ENCODE data around the gene RPS17. TPM values are rescaled to one million over a fixed set of nuclear protein-coding genes. Genes with fewer than 3 reads are reported as not detected.
A peak's percentile ranks its signal among the peaks of the same experiment; 100 is the strongest.

The RPS17 gene
- 1,000 to 10,000 TPM; 1,918 to 2,023 TPM for total RNA-seq
- 2,836 TPM for polyA plus RNA-seq (2013, experiment 1 of 2)
- 2,786 TPM for polyA plus RNA-seq (2013, experiment 2 of 2)
- long read RNA-seq, experiment 1, transcript RPS17-210 (5 exons, 488 nt) = major isoform, 196 of 212 reads
- long read RNA-seq, experiment 1, partial matches to known transcripts = 9 of 212 reads
- long read RNA-seq, experiment 1, other reads (novel, unspliced or antisense) = 3 of 212 reads
- long read RNA-seq, experiment 2, transcript RPS17-210 (5 exons, 488 nt) = major isoform, 193 of 194 reads
- long read RNA-seq, experiment 2, partial matches to known transcripts = 0 of 194 reads
- long read RNA-seq, experiment 2, other reads (novel, unspliced or antisense) = 0 of 194 reads
- long read RNA-seq, experiment 3, transcript RPS17-210 (5 exons, 488 nt) = major isoform, 810 of 826 reads
- long read RNA-seq, experiment 3, transcript RPS17-206 (3 exons, 1,877 nt) = minor isoform, 5 of 826 reads
- long read RNA-seq, experiment 3, partial matches to known transcripts = 3 of 826 reads
- long read RNA-seq, experiment 3, other reads (novel, unspliced or antisense) = 1 of 826 reads
- long read RNA-seq, experiment 4, partial matches to known transcripts = 0 of 4 reads
- long read RNA-seq, experiment 4, other reads (novel, unspliced or antisense) = 1 of 4 reads

GRCh38 chr15:82540055-82540983 lies at the start of gene RPS17:
Gene RPS17 (minus strand): TSS chr15:82540457. CDS start chr15:82540428, 29 bp downstream.
- H3K27me3 ChIP-seq (ENCODE audit: control insufficient read depth, insufficient read depth, low read length, poor library complexity, severe bottlenecking) = no peaks in the 10 kb centered on the region
- peaks cover 32% of the 10 kb centered on the region for H3K4me1 Mint-ChIP-seq
- peaks cover 44% of the 10 kb centered on the region for H3K36me3 Mint-ChIP-seq (ENCODE audit: low read depth)
- H3K9me3 Mint-ChIP-seq = no peaks in the 10 kb centered on the region
- peak within 1 kb of the TSS; percentile 98 for H3K4me3 Mint-ChIP-seq
- WGBS, 2 experiments (ENCODE audit: insufficient coverage in 1 of 2, insufficient read length in 1 of 2) = 0 to 1% methylated on average over 30 to 81 of the region's 81 CpGs
- H3K4me3 ChIP-seq (ENCODE audit: low read length) = peak within 1 kb of the TSS; percentile 98
- TF ChIP-seq, protein P1, sequence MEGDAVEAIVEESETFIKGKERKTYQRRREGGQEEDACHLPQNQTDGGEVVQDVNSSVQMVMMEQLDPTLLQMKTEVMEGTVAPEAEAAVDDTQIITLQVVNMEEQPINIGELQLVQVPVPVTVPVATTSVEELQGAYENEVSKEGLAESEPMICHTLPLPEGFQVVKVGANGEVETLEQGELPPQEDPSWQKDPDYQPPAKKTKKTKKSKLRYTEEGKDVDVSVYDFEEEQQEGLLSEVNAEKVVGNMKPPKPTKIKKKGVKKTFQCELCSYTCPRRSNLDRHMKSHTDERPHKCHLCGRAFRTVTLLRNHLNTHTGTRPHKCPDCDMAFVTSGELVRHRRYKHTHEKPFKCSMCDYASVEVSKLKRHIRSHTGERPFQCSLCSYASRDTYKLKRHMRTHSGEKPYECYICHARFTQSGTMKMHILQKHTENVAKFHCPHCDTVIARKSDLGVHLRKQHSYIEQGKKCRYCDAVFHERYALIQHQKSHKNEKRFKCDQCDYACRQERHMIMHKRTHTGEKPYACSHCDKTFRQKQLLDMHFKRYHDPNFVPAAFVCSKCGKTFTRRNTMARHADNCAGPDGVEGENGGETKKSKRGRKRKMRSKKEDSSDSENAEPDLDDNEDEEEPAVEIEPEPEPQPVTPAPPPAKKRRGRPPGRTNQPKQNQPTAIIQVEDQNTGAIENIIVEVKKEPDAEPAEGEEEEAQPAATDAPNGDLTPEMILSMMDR (conservative IDR thresholded peaks at IDR 0.05) = peak; percentile 100
- peak; percentile 98 for DNase-seq
- H3K27ac Mint-ChIP-seq = peak within 1 kb of the TSS; percentile 93
- peaks cover 5% of the 10 kb centered on the region for H3K4me1 ChIP-seq (ENCODE audit: control insufficient read depth, insufficient read depth, low read length)
- H3K9me3 ChIP-seq (ENCODE audit: control insufficient read depth, low read length) = no peaks in the 10 kb centered on the region
- H3K36me3 ChIP-seq (ENCODE audit: control insufficient read depth, insufficient read depth, low read length) = peaks cover 43% of the 10 kb centered on the region
- H3K27me3 Mint-ChIP-seq (ENCODE audit: insufficient read depth) = peaks cover 1% of the 10 kb centered on the region
- peak within 1 kb of the TSS; percentile 79 for H3K27ac ChIP-seq (ENCODE audit: low read depth, low read length)
- peak within 1 kb of the TSS; percentile 96 for H3K9ac ChIP-seq (ENCODE audit: extremely low read depth, low read length, poor library complexity, severe bottlenecking)

DNA sequence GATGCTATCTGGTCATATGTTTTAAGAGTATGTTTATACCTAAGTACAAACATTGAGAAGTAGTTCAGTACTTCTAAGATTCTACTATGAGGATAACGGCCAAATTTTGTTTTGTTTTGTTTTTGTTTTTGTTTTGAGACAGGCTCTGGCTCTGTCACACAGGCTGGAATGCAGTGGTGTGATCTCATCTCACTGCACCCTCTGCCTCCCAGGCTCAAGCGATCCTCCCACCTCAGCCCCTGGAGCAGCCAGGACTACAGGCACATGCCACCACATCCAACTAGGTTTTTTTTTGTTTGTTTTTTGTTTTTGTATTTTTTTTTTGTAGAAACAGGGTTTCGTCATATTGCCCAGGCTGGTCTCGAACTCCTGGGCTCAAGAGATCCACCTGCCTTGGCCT lies 47.5 kb upstream of the RPS17 start:
- DNase-seq = peak; percentile 77
- TF ChIP-seq, protein P1 (conservative IDR thresholded peaks at IDR 0.05) = no peak
- no peak overlapping the region for H3K4me3 ChIP-seq (ENCODE audit: low read length)
- no peak overlapping the region for H3K27ac ChIP-seq (ENCODE audit: low read depth, low read length)
- H3K9me3 Mint-ChIP-seq = no peaks in the 10 kb centered on the region
- H3K4me3 Mint-ChIP-seq = no peak overlapping the region
- WGBS, 2 experiments (ENCODE audit: insufficient coverage in 1 of 2, insufficient read length in 1 of 2) = 60 to 80% methylated on average over 1 to 4 of the region's 4 CpGs
- H3K36me3 ChIP-seq (ENCODE audit: control insufficient read depth, insufficient read depth, low read length) = no peaks in the 10 kb centered on the region
- no peaks in the 10 kb centered on the region for H3K36me3 Mint-ChIP-seq (ENCODE audit: low read depth)
- peaks cover 18% of the 10 kb centered on the region for H3K4me1 ChIP-seq (ENCODE audit: control insufficient read depth, insufficient read depth, low read length)
- H3K9me3 ChIP-seq (ENCODE audit: control insufficient read depth, low read length) = no peaks in the 10 kb centered on the region
- H3K9ac ChIP-seq (ENCODE audit: extremely low read depth, low read length, poor library complexity, severe bottlenecking) = no peak overlapping the region
- peak overlapping the region; percentile 65 for H3K27ac Mint-ChIP-seq
- H3K27me3 Mint-ChIP-seq (ENCODE audit: insufficient read depth) = no peaks in the 10 kb centered on the region
- peaks cover 37% of the 10 kb centered on the region for H3K4me1 Mint-ChIP-seq
- no peaks in the 10 kb centered on the region for H3K27me3 ChIP-seq (ENCODE audit: control insufficient read depth, insufficient read depth, low read length, poor library complexity, severe bottlenecking)

DNA sequence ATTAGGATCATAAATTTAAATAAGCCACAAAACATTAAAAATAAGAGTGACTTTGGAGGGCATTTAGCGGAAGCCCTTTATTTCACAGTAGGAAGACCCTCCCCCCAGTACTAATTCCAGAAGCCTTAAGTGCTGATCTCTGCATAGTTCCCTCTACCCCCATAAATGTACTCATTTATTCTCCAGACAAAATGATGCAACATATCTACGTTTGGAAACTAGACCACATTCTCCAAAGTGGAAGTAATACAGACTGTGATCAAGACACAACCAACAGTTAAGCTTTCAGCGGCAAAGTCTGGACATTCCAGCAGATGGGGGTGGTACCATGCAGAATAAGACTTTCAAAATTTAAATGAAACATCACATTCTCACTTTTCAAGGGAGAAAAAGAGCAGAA lies 44.8 kb upstream of the RPS17 start:
- no peak overlapping the region for H3K4me3 ChIP-seq (ENCODE audit: low read length)
- TF ChIP-seq, protein P1 (conservative IDR thresholded peaks at IDR 0.05) = peak; percentile 58
- Mint-ChIP-seq H3K27me3 (ENCODE audit: insufficient read depth) (peaks cover 5% of the 10 kb centered on the region), H3K9me3 (no peaks in the 10 kb centered on the region), H3K36me3 (ENCODE audit: low read depth) (no peaks in the 10 kb centered on the region), H3K4me1 (peaks cover 34% of the 10 kb centered on the region), H3K27ac (no peak overlapping the region), H3K4me3 (no peak overlapping the region)
- H3K4me1 ChIP-seq (ENCODE audit: control insufficient read depth, insufficient read depth, low read length) = peaks cover 18% of the 10 kb centered on the region
- no peaks in the 10 kb centered on the region for H3K27me3 ChIP-seq (ENCODE audit: control insufficient read depth, insufficient read depth, low read length, poor library complexity, severe bottlenecking)
- WGBS, 2 experiments (ENCODE audit: insufficient coverage in 1 of 2, insufficient read length in 1 of 2) = 64 to 69% methylated on average over 2 to 3 of the region's 3 CpGs
- H3K27ac ChIP-seq (ENCODE audit: low read depth, low read length) = no peak overlapping the region
- H3K9ac ChIP-seq (ENCODE audit: extremely low read depth, low read length, poor library complexity, severe bottlenecking) = no peak overlapping the region
- H3K36me3 ChIP-seq (ENCODE audit: control insufficient read depth, insufficient read depth, low read length) = no peaks in the 10 kb centered on the region
- no peak for DNase-seq
- no peaks in the 10 kb centered on the region for H3K9me3 ChIP-seq (ENCODE audit: control insufficient read depth, low read length)

Measured in endodermal cell (in vitro differentiated cells).